ENCODE data around the gene ANXA10.
A peak's percentile ranks its signal among the peaks of the same experiment; 100 is the strongest.
"Not testable (repeated sequence)": the region's sequence is repeated elsewhere in the genome, so short reads cannot be mapped to it uniquely, and the experiment has no call there.

ANXA10 gene

GRCh38 chr4:168092176-168092712 lies at the start of gene ANXA10:
Gene ANXA10, plus strand, starts transcription at chr4:168092537. Its CDS starts 164 bp downstream, at chr4:168092701.
- DNase-seq: no peak

GRCh38 chr4:168045354-168045753 lies 47.0 kb upstream of the ANXA10 start:
- DNase-seq: no peak

- no peak for DNase-seq
These were observed 42.3 kb upstream of the ANXA10 start for GRCh38 chr4:168050002-168050401.

- DNase-seq: no peak
These were observed 40.8 kb upstream of the ANXA10 start for GRCh38 chr4:168051526-168051925.

GRCh38 chr4:168057412-168057811 lies 34.9 kb upstream of the ANXA10 start:
- no peak for DNase-seq

- DNase-seq: no peak
These were observed 33.1 kb upstream of the ANXA10 start for GRCh38 chr4:168059251-168059650.

- DNase-seq: no peak
These were observed 29.3 kb upstream of the ANXA10 start for GRCh38 chr4:168063031-168063430.

GRCh38 chr4:168070903-168071302 lies 21.4 kb upstream of the ANXA10 start:
- no peak for DNase-seq

- no peak for DNase-seq
These were observed 21.0 kb upstream of the ANXA10 start for GRCh38 chr4:168071304-168071703.

GRCh38 chr4:168074861-168075260 lies 17.5 kb upstream of the ANXA10 start:
- no peak for DNase-seq

- peak; percentile 78 to 86 for DNase-seq
These were observed 15.2 kb upstream of the ANXA10 start for GRCh38 chr4:168076989-168077725.

GRCh38 chr4:168077726-168078239 lies 14.6 kb upstream of the ANXA10 start:
- DNase-seq: no peak

GRCh38 chr4:168082379-168082778 lies 10.0 kb upstream of the ANXA10 start:
- DNase-seq: no peak

GRCh38 chr4:168095776-168096406 lies 3.6 kb downstream of the ANXA10 start:
- DNase-seq: no peak

GRCh38 chr4:168096407-168096784 lies 4.1 kb downstream of the ANXA10 start:
- DNase-seq: no peak

- no peak for DNase-seq
These were observed 4.8 kb downstream of the ANXA10 start for GRCh38 chr4:168097161-168097560.

- no peak for DNase-seq
These were observed 5.9 kb downstream of the ANXA10 start for GRCh38 chr4:168098248-168098717.

GRCh38 chr4:168099195-168099594 lies 6.9 kb downstream of the ANXA10 start:
- DNase-seq: no peak

GRCh38 chr4:168101026-168101425 lies 8.7 kb downstream of the ANXA10 start:
- DNase-seq: no peak

- DNase-seq: no peak
These were observed 10.1 kb downstream of the ANXA10 start for GRCh38 chr4:168102403-168102802.

- no peak for DNase-seq
These were observed 17.2 kb downstream of the ANXA10 start for GRCh38 chr4:168109527-168109926.

- DNase-seq: not testable (repeated sequence)
These were observed 20.7 kb downstream of the ANXA10 start for GRCh38 chr4:168113059-168113458.

- DNase-seq: no peak
These were observed 25.8 kb downstream of the ANXA10 start for GRCh38 chr4:168118116-168118655.

- DNase-seq: no peak
These were observed 26.8 kb downstream of the ANXA10 start for GRCh38 chr4:168119100-168119499.
